Measurements from ENCODE around the gene SEMA4B. TPM values are rescaled to one million over a fixed set of nuclear protein-coding genes. Genes with fewer than 3 reads are reported as not detected.

SEMA4B gene
- total RNA-seq, 5 donors from 2014 or later (not counting 1 experiment from before 2014, with no cell fraction given), result 11.7 to 34.7 (median 25.4) TPM

DNA sequence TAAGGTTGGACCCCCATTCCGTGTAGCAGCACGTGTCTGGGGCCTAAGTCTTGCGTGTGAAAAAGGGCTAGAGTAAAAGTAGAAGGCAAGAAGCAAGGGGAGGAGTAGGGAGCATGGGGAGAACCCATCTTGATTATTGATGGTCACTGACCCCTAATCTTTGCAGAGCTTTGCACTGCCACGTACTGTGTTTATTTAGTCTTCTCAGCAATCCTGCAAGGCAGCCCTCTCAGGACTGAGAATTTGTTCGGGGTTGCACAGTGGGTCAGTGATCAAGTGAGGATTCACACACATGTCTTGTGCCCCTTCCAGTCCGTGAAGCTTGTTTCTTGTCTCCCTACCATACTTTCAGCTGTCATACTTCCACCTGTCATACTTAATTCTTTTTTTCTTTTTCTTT is 7.2 kb downstream of the SEMA4B start:
- WGBS (ENCODE audit: insufficient coverage), result 97% methylated on average over 5 of the region's 6 CpGs
- Histone ChIP-seq H3K27ac (ENCODE audit: low read length) (no peak overlapping the region), H3K36me3 (ENCODE audit: control insufficient read depth in 2 of 2, extremely low read depth in 1 of 2, insufficient read depth in 1 of 2, low read length in 1 of 2) (peaks cover 6 to 16% of the 10 kb centered on the region in 2 donors), H3K27me3 (replicated peaks in 1 of 2; ENCODE audit: control insufficient read depth in 2 of 2, extremely low read depth in 1 of 2, insufficient read depth in 2 of 2, low read length in 1 of 2) (no peaks in the 10 kb centered on the region), H3K9me3 (no peaks in the 10 kb centered on the region), H3K4me1 (ENCODE audit: control insufficient read depth in 1 of 2, extremely low read depth in 1 of 2, insufficient read depth in 2 of 2, low read length in 2 of 2) (peaks cover 0 to 27% of the 10 kb centered on the region in 2 experiments), H3K4me3 (ENCODE audit: control insufficient read depth in 1 of 2, extremely low read depth in 1 of 2, low read length in 1 of 2) (no peak overlapping the region)
- no peak overlapping the region for H3K4me3 Mint-ChIP-seq
- no peaks in the 10 kb centered on the region for H3K9me3 Mint-ChIP-seq
- ChIA-PET POLR2A (interaction anchor here in 1 of 2 donors (0.6 kb wide), 1 partner anchor 10 kb away, joined by 5 read pairs; no protein-coding TSS in a partner anchor), CTCF (interaction anchor here in 1 of 2 donors (0.8 kb wide), 1 partner anchor 42 kb away, joined by 3 read pairs; no protein-coding TSS in a partner anchor)
- peaks cover 23% of the 10 kb centered on the region for H3K36me3 Mint-ChIP-seq
- ATAC-seq (replicated peaks in 1 of 4), result no peak
- DNase-seq, result no peak
- no peaks in the 10 kb centered on the region for H3K27me3 Mint-ChIP-seq
- no peak overlapping the region for H3K27ac Mint-ChIP-seq
- H3K4me1 Mint-ChIP-seq, result peaks cover 20 to 38% (median 34%) of the 10 kb centered on the region in 3 donors

DNA sequence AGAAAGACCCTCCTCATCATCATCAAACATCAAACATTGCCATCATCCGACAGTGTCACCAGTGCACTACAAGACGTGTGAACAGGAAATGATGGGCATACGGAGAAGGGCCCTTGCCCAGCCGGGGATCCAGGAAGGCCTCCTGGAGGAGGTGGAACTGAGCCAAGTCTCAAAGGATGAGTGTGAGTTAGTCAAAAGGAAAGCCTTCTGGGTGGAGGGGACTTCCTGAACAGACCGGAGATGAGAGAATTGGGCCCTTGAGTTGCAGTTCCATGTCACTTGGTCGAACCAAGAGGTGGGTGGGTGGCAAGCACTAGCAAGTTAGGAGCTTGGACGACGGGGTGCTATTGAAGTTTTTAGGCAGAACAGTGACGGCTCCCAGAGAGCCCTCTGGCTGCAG is 8.5 kb downstream of the SEMA4B start:
- Histone ChIP-seq H3K27ac (ENCODE audit: low read length) (no peak overlapping the region), H3K27me3 (replicated peaks in 1 of 2; ENCODE audit: control insufficient read depth in 2 of 2, extremely low read depth in 1 of 2, insufficient read depth in 2 of 2, low read length in 1 of 2) (no peaks in the 10 kb centered on the region), H3K4me1 (ENCODE audit: control insufficient read depth in 1 of 2, extremely low read depth in 1 of 2, insufficient read depth in 2 of 2, low read length in 2 of 2) (peaks cover 0 to 26% of the 10 kb centered on the region in 2 experiments), H3K36me3 (ENCODE audit: control insufficient read depth in 2 of 2, extremely low read depth in 1 of 2, insufficient read depth in 1 of 2, low read length in 1 of 2) (peaks cover 6 to 16% of the 10 kb centered on the region in 2 donors), H3K4me3 (ENCODE audit: control insufficient read depth in 1 of 2, extremely low read depth in 1 of 2, low read length in 1 of 2) (no peak overlapping the region), H3K9me3 (no peaks in the 10 kb centered on the region)
- ATAC-seq (replicated peaks in 1 of 4) (no peak), DNase-seq (no peak)
- no peak overlapping the region for H3K4me3 Mint-ChIP-seq
- WGBS (ENCODE audit: insufficient coverage), result 18% methylated on average over 8 of the region's 9 CpGs
- peak overlapping the region in 1 of 2 donors; percentile 67 for H3K27ac Mint-ChIP-seq
- ChIA-PET CTCF (no interaction called here), POLR2A (no interaction called here)
- no peaks in the 10 kb centered on the region for H3K9me3 Mint-ChIP-seq
- peaks cover 20 to 41% (median 40%) of the 10 kb centered on the region in 3 donors for H3K4me1 Mint-ChIP-seq
- peaks cover 23% of the 10 kb centered on the region for H3K36me3 Mint-ChIP-seq
- H3K27me3 Mint-ChIP-seq, result no peaks in the 10 kb centered on the region

GRCh38 chr15:90210593-90210992 is 9.5 kb downstream of the SEMA4B start:
- no peaks in the 10 kb centered on the region for H3K27me3 ChIP-seq (replicated peaks in 1 of 2; ENCODE audit: control insufficient read depth in 2 of 2, extremely low read depth in 1 of 2, insufficient read depth in 2 of 2, low read length in 1 of 2)
- H3K9me3 Mint-ChIP-seq, result no peaks in the 10 kb centered on the region
- WGBS (ENCODE audit: insufficient coverage), result 97% methylated on average over 8 of the region's 8 CpGs
- peaks cover 6 to 16% of the 10 kb centered on the region in 2 donors for H3K36me3 ChIP-seq (ENCODE audit: control insufficient read depth in 2 of 2, extremely low read depth in 1 of 2, insufficient read depth in 1 of 2, low read length in 1 of 2)
- no peak overlapping the region for H3K4me3 ChIP-seq (ENCODE audit: control insufficient read depth in 1 of 2, extremely low read depth in 1 of 2, low read length in 1 of 2)
- no peak for ATAC-seq (replicated peaks in 1 of 4)
- H3K27me3 Mint-ChIP-seq, result no peaks in the 10 kb centered on the region
- no peak overlapping the region for H3K4me3 Mint-ChIP-seq
- ChIA-PET CTCF (interaction anchor here in 1 of 2 donors (0.5 kb wide), 1 partner anchor 54 kb away, joined by 4 read pairs; no protein-coding TSS in a partner anchor), POLR2A (no interaction called here)
- H3K9me3 ChIP-seq, result no peaks in the 10 kb centered on the region
- H3K4me1 Mint-ChIP-seq, result peaks cover 22 to 45% (median 40%) of the 10 kb centered on the region in 3 donors
- peak overlapping the region in 1 of 2 donors; percentile 17 for H3K27ac Mint-ChIP-seq
- H3K36me3 Mint-ChIP-seq, result peaks cover 23% of the 10 kb centered on the region
- peaks cover 0 to 26% of the 10 kb centered on the region in 2 experiments for H3K4me1 ChIP-seq (ENCODE audit: control insufficient read depth in 1 of 2, extremely low read depth in 1 of 2, insufficient read depth in 2 of 2, low read length in 2 of 2)
- H3K27ac ChIP-seq (ENCODE audit: low read length), result no peak overlapping the region
- DNase-seq, result no peak

- H3K4me1 ChIP-seq (ENCODE audit: control insufficient read depth in 1 of 2, extremely low read depth in 1 of 2, insufficient read depth in 2 of 2, low read length in 2 of 2), result peaks cover 0 to 26% of the 10 kb centered on the region in 2 experiments
- CTCF ChIA-PET, result no interaction called here
- H3K27ac ChIP-seq (ENCODE audit: low read length), result no peak overlapping the region
- no peaks in the 10 kb centered on the region for H3K27me3 ChIP-seq (replicated peaks in 1 of 2; ENCODE audit: control insufficient read depth in 2 of 2, extremely low read depth in 1 of 2, insufficient read depth in 2 of 2, low read length in 1 of 2)
- H3K9me3 ChIP-seq, result no peaks in the 10 kb centered on the region
- no peak overlapping the region for H3K4me3 ChIP-seq (ENCODE audit: control insufficient read depth in 1 of 2, extremely low read depth in 1 of 2, low read length in 1 of 2)
- Mint-ChIP-seq H3K27me3 (no peaks in the 10 kb centered on the region), H3K27ac (no peak overlapping the region), H3K9me3 (no peaks in the 10 kb centered on the region), H3K36me3 (peaks cover 20% of the 10 kb centered on the region), H3K4me1 (peaks cover 22 to 43% (median 40%) of the 10 kb centered on the region in 3 donors), H3K4me3 (no peak overlapping the region)
- ATAC-seq (replicated peaks in 1 of 4) (peak in 1 of 4 experiments; percentile 13), DNase-seq (no peak)
- POLR2A ChIA-PET, result no interaction called here
- peaks cover 6 to 16% of the 10 kb centered on the region in 2 donors for H3K36me3 ChIP-seq (ENCODE audit: control insufficient read depth in 2 of 2, extremely low read depth in 1 of 2, insufficient read depth in 1 of 2, low read length in 1 of 2)
- WGBS (ENCODE audit: insufficient coverage), result 96% methylated on average over 9 of the region's 9 CpGs
These were observed 9.9 kb downstream of the SEMA4B start for GRCh38 chr15:90211009-90211408.

DNA sequence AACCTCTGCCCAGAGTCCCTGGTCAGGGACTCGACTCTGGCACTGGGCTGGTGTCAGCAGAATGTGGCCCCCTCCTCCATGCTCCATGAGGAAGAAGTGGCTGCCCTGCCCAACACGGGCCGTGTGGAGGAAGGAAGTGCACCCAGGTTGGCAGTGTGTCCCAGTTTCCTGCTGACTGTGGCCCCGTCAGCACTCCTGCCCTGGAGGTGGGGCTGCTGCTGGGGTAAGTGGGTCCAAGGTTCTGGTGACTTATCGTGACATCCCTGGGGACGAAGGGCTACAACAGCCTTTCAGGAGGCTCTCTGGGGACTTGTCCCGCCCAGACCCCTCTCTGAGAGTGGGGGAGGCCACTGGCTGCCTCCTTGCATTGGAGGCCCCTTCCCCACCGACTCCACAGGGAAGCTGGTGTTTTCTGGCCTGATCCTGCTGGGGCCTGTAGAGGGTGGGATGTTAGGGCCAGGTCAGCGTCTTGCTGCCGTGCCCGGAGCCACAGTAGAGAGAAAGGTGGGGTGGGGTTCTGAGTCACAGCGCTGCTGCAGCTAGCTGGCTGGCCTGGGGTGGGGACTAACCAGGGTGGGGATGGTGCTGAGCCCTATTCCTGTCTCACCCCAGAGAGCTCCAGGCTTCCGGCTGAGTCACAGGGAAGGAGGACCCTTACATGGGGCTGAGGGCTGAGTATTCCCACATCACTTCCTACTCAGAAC is 10.5 kb downstream of the SEMA4B start:
- H3K36me3 ChIP-seq (ENCODE audit: control insufficient read depth in 2 of 2, extremely low read depth in 1 of 2, insufficient read depth in 1 of 2, low read length in 1 of 2), result peaks cover 6 to 14% of the 10 kb centered on the region in 2 donors
- ChIA-PET CTCF (no interaction called here), POLR2A (interaction anchor here in 1 of 2 donors (0.6 kb wide), 1 partner anchor 184 kb away, joined by 3 read pairs; no protein-coding TSS in a partner anchor)
- peaks cover 0 to 26% of the 10 kb centered on the region in 2 experiments for H3K4me1 ChIP-seq (ENCODE audit: control insufficient read depth in 1 of 2, extremely low read depth in 1 of 2, insufficient read depth in 2 of 2, low read length in 2 of 2)
- ATAC-seq (replicated peaks in 1 of 4), result no peak
- H3K36me3 Mint-ChIP-seq, result peaks cover 15% of the 10 kb centered on the region
- H3K27me3 Mint-ChIP-seq, result no peaks in the 10 kb centered on the region
- no peak overlapping the region for H3K4me3 Mint-ChIP-seq
- no peak overlapping the region for H3K27ac Mint-ChIP-seq
- H3K4me1 Mint-ChIP-seq, result peaks cover 22 to 45% (median 40%) of the 10 kb centered on the region in 3 donors
- H3K9me3 ChIP-seq, result no peaks in the 10 kb centered on the region
- no peaks in the 10 kb centered on the region for H3K9me3 Mint-ChIP-seq
- DNase-seq, result no peak
- 93% methylated on average over 6 of the region's 13 CpGs for WGBS (ENCODE audit: insufficient coverage)
- no peaks in the 10 kb centered on the region for H3K27me3 ChIP-seq (replicated peaks in 1 of 2; ENCODE audit: control insufficient read depth in 2 of 2, extremely low read depth in 1 of 2, insufficient read depth in 2 of 2, low read length in 1 of 2)
- H3K27ac ChIP-seq (ENCODE audit: low read length), result no peak overlapping the region
- H3K4me3 ChIP-seq (ENCODE audit: control insufficient read depth in 1 of 2, extremely low read depth in 1 of 2, low read length in 1 of 2), result no peak overlapping the region

DNA sequence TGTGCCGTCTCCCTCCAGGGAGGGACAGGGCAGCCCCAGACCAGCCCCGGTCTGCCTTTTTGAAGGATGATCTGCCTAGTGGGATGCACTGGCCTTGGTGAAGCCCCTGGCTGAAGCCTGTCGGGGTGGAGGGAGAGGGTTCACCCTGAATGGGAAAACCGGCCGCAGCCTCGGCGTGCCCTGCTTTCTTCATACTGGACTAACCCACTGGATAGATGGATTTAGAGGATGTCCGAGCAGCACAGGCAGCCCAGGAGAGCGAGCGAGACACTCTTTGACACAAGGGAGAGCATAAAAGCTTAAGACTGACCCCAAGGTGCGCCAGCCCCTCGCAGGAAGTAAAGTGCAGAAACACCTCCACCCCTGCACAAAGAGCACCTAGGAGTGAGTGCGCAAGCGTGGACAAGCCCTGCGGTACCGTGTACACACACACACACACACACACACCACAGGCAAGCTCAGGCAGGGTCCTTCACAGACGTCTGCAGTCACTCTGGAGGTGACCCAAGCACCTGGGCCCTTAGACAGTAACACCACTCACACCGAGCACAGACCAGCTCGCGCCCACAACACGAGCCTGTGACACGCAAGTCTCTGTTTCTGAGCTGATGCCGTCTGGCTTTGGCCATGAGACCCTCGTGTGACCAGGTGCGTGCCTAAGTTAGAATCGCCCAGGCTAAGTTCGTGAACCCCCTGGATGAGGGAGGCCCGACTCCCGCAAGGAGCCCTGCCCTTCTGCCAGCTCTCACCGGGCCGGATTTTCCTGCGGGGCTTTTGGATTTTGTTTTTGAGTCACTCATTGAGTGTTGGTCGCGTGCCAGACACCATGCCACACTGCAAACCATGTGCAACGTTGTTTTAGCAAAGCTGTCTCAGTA is 11.3 kb downstream of the SEMA4B start:
- H3K4me1 ChIP-seq (ENCODE audit: control insufficient read depth in 1 of 2, extremely low read depth in 1 of 2, insufficient read depth in 2 of 2, low read length in 2 of 2), result peaks cover 0 to 26% of the 10 kb centered on the region in 2 experiments
- Mint-ChIP-seq H3K36me3 (peaks cover 18% of the 10 kb centered on the region), H3K27me3 (no peaks in the 10 kb centered on the region), H3K27ac (no peak overlapping the region), H3K9me3 (no peaks in the 10 kb centered on the region), H3K4me3 (no peak overlapping the region), H3K4me1 (peaks cover 22 to 51% (median 40%) of the 10 kb centered on the region in 3 donors)
- peaks cover 6 to 10% of the 10 kb centered on the region in 2 donors for H3K36me3 ChIP-seq (ENCODE audit: control insufficient read depth in 2 of 2, extremely low read depth in 1 of 2, insufficient read depth in 1 of 2, low read length in 1 of 2)
- ATAC-seq (replicated peaks in 1 of 4) (no peak), DNase-seq (no peak)
- ChIA-PET POLR2A (no interaction called here), CTCF (no interaction called here)
- H3K4me3 ChIP-seq (ENCODE audit: control insufficient read depth in 1 of 2, extremely low read depth in 1 of 2, low read length in 1 of 2), result no peak overlapping the region
- no peaks in the 10 kb centered on the region for H3K9me3 ChIP-seq
- WGBS (ENCODE audit: insufficient coverage), result 95% methylated on average over 24 of the region's 35 CpGs
- H3K27ac ChIP-seq (ENCODE audit: low read length), result no peak overlapping the region
- no peaks in the 10 kb centered on the region for H3K27me3 ChIP-seq (replicated peaks in 1 of 2; ENCODE audit: control insufficient read depth in 2 of 2, extremely low read depth in 1 of 2, insufficient read depth in 2 of 2, low read length in 1 of 2)
